GM12872 (cell line): ENCODE results near the gene SIRPB2.

ENCODE experiments used
- TF ChIP-seq, protein P1 (sequence below): IDR thresholded peaks from 3 replicates; pipeline ENCODE4 v1.5.1; 2011; ENCODE audit warnings: low read depth, mild to moderate bottlenecking, low read length, moderate library complexity; ENCODE audit not compliant: insufficient read depth

The SIRPB2 gene

DNA sequence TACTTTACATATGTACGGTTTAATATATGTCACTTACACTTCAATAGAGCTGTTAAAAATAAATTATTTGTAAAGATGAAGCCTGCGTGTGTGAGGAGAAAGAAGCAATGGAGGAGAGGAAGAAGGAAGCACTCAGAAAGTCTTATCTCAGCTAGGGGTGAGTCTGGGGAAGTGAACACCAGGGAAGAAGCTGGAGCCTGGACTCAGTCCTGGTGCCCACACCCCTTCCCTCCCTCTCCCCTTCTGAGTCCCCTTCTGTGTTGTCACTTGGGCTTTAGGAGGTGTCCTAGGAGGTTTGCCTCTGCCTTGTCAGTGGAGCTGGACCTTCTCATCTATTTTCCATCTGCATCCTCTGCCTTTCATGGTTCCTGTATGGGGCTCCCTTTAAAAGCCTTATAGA lies 1.9 kb downstream of the SIRPB2 start:
- TF ChIP-seq, protein P1, sequence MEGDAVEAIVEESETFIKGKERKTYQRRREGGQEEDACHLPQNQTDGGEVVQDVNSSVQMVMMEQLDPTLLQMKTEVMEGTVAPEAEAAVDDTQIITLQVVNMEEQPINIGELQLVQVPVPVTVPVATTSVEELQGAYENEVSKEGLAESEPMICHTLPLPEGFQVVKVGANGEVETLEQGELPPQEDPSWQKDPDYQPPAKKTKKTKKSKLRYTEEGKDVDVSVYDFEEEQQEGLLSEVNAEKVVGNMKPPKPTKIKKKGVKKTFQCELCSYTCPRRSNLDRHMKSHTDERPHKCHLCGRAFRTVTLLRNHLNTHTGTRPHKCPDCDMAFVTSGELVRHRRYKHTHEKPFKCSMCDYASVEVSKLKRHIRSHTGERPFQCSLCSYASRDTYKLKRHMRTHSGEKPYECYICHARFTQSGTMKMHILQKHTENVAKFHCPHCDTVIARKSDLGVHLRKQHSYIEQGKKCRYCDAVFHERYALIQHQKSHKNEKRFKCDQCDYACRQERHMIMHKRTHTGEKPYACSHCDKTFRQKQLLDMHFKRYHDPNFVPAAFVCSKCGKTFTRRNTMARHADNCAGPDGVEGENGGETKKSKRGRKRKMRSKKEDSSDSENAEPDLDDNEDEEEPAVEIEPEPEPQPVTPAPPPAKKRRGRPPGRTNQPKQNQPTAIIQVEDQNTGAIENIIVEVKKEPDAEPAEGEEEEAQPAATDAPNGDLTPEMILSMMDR, result no peak

DNA sequence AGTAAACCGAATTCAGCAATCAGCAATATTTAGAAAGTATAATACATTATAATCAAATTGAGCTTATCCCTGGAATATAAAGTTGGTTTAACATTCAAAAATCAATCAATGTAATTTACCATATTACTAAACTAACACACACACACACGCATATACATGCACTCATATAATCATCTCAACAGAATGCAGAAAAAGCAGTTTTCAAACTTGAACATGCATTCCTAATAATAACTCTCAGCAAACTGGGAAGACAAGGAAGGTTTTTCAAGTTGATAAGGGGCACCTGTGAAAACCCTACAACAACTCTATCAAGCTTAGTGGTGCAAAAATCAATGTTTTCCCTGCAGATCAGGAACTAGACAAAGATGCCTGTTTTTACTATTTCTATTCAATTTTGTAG lies 4.7 kb downstream of the SIRPB2 start:
- TF ChIP-seq, protein P1, result no peak

DNA sequence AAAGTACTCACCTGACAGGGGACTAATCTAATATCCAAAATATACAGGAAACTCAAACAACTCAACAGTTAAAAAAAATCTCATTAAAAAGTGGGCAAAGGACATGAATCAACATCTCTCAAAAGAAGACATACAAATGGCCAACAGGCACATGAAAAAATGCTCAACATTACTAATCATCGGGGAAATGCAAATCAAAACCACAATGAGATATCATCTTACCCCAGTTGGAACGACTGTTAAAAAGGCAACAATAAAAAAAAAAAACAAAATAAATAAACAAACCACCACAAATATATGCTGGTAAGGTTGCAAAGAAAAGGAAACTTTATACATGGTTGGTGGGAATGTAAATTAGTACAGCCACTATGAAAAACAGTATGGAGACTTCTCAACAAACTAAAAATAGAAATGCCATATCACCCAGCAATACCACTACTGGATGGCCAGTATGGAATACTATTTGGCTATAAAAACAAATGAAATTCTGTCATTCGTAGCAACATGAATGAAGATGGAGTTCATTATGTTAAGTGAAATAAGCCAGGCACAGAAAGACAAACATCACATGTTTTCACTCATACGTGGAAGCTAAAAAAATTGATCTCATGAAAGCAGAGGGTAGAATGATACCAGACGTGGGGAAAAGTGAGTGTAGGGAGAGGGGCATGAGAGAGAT lies 6.6 kb downstream of the SIRPB2 start:
- TF ChIP-seq, protein P1, result no peak

DNA sequence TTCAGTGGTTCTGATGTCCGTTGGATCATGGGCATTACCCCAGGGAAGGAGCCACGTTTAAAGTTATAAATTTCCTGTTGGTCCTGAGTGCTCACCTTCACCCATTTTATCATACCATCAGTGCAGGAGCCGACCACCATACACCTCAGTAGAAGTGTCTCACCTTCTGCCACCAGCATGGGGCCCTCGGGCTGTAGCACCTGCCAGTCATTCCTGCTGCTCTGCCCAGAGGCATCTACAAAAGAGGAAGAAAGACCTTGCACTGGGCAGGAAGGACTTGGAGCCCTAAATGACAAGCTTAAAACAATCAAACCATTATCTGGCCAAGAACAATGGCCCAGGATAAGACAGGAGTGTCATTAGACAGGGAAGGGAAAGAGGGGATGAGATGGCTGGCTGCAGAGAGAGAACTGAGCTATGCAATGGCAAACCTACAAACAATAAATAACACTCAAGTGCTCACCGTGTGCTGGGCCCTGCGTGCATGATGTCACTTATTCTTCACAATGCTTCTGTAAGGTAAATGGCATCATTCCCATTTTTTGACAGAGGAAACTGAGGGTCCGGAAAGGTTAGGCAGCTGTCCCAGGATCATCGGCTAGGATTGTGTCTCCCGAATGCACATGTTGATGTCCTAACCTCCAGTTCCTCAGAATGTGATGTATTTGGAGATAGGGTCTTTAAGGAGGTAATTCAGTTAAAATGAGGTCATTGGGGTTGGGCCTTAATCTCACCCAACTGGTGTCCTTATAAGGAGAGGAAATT lies 11.2 kb downstream of the SIRPB2 start:
- TF ChIP-seq, protein P1, result no peak

DNA sequence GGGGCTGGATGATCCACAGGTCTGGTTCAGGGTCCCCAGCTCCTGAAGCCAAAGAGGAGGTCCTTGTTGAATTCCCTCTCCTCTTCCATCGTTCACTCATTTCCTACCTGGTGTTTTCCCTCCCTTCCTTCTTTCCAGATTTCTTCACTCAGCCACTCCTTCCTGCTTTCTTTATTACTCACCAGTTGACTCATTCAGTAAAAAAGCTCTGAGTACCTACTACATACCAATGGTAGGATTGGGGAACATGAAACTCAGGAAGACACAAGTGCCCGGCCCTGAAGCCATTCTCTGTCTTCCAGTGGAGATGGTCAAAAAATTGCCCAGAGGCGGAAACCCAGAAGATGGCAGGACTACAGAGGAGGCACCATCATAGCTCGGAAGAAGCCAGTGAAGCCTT lies 12.7 kb downstream of the SIRPB2 start:
- TF ChIP-seq, protein P1, result no peak

DNA sequence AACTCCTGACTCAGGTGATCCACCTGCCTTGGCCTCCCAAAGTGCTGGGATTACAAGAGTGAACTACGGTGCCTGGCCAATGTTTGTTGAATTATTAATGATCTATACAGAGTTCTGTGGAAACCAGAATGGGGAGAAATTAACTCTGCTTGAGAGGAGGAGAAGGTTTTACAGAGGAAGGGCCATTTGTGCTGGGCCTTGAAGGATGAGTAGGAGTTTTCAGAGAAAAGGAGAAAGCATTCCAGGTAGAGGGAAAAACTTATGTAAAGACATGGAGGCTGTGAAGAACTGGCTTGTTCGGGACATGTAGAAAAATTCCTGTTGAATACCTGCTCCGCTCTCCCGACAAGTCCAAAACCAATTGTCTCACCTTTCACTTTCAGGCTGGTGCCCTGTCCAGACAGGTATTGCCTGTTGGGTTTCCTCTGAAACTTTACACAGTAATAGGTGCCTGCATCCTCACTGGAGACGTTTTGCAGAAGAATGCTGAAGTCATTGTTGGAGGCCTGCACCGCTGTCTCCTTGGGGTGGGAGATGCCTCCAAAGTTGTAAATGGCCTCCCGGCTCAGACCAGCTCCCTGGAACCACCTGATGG lies 13.2 kb downstream of the SIRPB2 start:
- TF ChIP-seq, protein P1, result no peak

DNA sequence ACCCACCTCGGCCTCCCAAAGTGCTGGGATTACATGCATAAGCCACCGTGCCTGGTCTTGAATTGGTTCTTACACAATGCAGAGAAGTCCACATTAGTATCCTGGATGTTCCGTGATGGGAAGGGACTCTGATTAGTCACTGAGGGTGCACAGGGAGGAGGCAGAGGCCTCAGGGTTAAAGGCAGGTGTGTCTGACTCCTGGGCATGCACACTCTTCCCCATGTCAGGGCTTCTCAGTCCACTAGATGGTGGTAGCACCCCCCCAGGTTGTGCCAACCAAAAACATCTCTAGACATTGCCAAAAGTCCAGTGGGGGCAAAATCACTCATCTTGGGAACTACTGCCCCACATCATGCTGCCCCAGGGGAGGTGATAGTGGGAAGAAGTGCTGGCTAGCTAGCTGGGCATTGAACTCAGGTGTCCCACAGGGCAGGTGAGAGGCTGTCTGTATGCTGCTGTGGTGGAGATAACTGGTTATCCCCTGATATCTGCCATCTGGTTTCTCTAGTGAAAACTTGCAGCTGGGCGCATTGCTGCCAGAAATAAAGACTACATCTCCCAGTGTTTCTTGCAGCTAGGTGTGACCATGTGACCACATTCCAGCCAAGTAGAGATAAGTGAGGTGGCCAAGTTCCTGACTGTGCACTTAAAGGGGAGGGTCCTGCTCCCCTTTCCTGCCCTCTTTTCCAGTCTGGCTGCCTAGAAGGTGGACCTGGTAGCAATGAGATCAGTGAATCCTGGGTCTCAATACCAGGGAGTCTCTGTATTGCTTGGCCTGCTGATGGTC lies 16.2 kb downstream of the SIRPB2 start:
- TF ChIP-seq, protein P1, result peak; percentile 41; the same call in 2 of the 3 replicates
